Activated CD4-positive, CD25-positive, alpha-beta regulatory T cell treated with anti-CD3 and anti-CD28 coated beads, Interleukin-2, amount 50 U/mL, for 16 hours (primary cell): ENCODE results near the gene PARVA.

Experiments
- DNase-seq: peaks from one replicate; pipeline ENCODE4 v3.0.0-alpha.2; 2020; ENCODE audit warnings: low read depth, low spot score

PARVA gene

GRCh38 chr11:12430954-12431595, 53.7 kb downstream of the PARVA start:
- no peak for DNase-seq

- DNase-seq = no peak
Measured at GRCh38 chr11:12432507-12432906, 55.1 kb downstream of the PARVA start.

GRCh38 chr11:12433121-12433520, 55.8 kb downstream of the PARVA start:
- no peak for DNase-seq

- no peak for DNase-seq
Measured at GRCh38 chr11:12433571-12434324, 56.4 kb downstream of the PARVA start.

GRCh38 chr11:12434325-12434654, 56.9 kb downstream of the PARVA start:
- DNase-seq = no peak

GRCh38 chr11:12435264-12435663, 57.9 kb downstream of the PARVA start:
- DNase-seq = no peak

- no peak for DNase-seq
Measured at GRCh38 chr11:12436266-12436665, 58.9 kb downstream of the PARVA start.

GRCh38 chr11:12438291-12438690, 60.9 kb downstream of the PARVA start:
- DNase-seq = no peak

GRCh38 chr11:12439615-12440014, 62.2 kb downstream of the PARVA start:
- no peak for DNase-seq

GRCh38 chr11:12440565-12440964, 63.2 kb downstream of the PARVA start:
- DNase-seq = no peak

GRCh38 chr11:12441231-12441861, 64.0 kb downstream of the PARVA start:
- no peak for DNase-seq

- no peak for DNase-seq
Measured at GRCh38 chr11:12444601-12445000, 67.2 kb downstream of the PARVA start.

- DNase-seq = no peak
Measured at GRCh38 chr11:12445001-12445400, 67.6 kb downstream of the PARVA start.

GRCh38 chr11:12446863-12447262, 69.5 kb downstream of the PARVA start:
- no peak for DNase-seq

- DNase-seq = no peak
Measured at GRCh38 chr11:12448131-12448939, 71.0 kb downstream of the PARVA start.

GRCh38 chr11:12449961-12450715, 72.8 kb downstream of the PARVA start:
- DNase-seq = no peak

- DNase-seq = no peak
Measured at GRCh38 chr11:12451179-12451814, 73.9 kb downstream of the PARVA start.

- DNase-seq = no peak
Measured at GRCh38 chr11:12453243-12453642, 75.9 kb downstream of the PARVA start.

GRCh38 chr11:12454782-12455181, 77.4 kb downstream of the PARVA start:
- no peak for DNase-seq

GRCh38 chr11:12455938-12456337, 78.6 kb downstream of the PARVA start:
- no peak for DNase-seq
